Hematopoietic multipotent progenitor cell treated with erythropoietin and hydrocortisone succinate and interleukin-3 and kit ligand, for 6 days (in vitro differentiated cells): ENCODE data around the gene LASP1NB.
A peak's percentile ranks its signal among the peaks of the same experiment; 100 is the strongest.
"Not testable (repeated sequence)": the region's sequence is repeated elsewhere in the genome, so short reads cannot be mapped to it uniquely, and the experiment has no call there.

ENCODE experiments used
- DNase-seq: peaks from one replicate; pipeline ENCODE4 v3.0.0-alpha.2; 2015

The LASP1NB gene

GRCh38 chr17:38897176-38897575, 28.2 kb upstream of the LASP1NB start:
- DNase-seq: no peak

GRCh38 chr17:38897671-38898290, 27.6 kb upstream of the LASP1NB start:
- no peak for DNase-seq

DNA sequence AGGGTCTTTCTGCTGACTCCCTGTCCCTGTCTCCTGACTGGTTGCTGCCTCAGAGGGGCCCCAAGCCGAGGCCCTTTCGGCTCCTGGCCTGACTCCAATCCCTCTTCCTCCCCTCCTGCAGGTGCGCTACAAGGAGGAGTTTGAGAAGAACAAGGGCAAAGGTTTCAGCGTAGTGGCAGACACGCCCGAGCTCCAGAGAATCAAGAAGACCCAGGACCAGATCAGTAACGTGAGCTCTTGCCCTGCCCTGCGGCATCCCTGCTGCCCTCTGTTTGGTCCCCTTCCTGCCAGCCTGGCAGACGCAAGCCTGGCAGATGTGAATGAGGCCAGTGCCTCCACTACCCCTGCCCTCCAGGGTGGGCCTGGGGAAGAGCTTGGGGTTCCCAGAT, 27.1 kb upstream of the LASP1NB start:
- no peak for DNase-seq

DNA sequence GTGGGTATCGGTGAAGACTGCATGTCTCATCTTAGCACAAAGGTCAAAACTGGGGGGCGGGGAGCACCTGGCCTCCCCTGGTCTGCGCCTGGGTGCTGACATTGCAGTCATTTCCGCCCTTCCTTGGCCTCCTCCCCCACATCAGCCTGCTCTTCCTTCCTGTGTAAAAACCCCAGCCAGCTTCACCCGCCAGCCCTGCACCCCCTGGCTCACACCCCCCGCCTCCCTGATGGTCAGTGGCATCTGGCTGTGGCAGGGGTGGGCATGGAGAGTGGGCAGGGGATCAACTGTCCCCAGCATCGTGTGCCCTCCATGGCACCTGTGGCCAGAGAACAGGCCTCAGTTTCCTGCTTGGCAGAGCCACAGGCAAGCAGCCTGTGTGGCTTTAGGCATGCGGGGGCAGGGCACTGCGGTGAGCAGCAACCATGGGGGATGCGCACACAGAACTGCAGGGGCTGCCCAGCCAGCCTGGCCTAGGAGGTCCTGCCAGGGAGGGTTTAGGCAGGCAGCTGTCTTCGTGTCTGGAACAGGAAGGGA, 26.5 kb upstream of the LASP1NB start:
- DNase-seq: peak; percentile 64

DNA sequence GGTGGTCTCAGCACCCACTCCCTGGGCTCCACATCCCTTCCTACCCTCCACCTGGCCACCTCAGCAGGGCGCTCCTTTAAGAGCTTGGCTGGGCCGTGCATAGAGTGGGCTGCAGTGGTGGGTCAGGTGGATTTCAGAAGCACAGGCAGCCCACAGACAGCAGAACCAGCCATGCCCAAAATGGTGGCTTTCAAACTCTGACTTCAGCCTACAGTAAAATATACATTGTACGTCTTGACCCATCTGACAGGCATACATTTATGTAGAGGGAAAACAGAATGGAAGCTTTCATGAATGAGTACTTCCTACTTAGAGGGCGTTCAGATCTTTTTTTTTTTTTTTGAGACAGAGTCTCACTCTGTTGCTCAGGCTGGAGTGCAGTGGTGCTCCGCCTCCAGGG, 26.0 kb upstream of the LASP1NB start:
- DNase-seq: no peak

DNA sequence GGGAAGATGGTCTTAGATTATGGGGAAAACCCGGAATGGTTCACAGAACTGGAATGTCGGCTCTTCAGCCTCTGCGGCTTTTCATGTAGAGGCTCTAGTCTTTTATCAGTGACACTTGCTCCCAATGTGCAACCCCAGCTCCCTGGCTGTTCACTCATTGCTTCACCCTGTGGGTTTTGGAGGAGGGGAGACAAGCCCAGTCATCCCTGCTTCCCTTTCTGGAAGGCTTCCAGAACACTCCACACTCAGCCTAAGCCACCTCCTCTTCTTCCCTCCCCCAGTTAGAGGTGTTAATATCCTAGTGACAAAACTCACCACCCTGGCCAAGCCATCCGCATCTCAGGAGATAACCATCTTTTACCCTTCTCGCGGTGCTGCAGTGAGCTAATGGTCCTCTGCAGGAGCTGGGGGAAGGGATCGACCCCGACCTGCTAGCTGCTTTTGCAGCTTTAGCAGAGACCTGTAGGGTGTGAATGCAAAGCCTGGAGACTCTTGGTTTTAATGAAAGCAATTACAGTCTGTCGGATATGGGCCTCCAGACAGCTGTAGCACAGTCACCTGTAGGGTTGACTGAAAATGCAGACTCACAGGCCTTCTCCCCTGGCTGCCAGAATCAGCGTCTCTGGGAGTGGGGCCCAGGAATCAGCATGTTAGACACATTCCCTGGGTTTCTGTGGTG, 24.3 kb upstream of the LASP1NB start:
- peak; percentile 73 for DNase-seq

GRCh38 chr17:38903404-38903803, 22.0 kb upstream of the LASP1NB start:
- no peak for DNase-seq

GRCh38 chr17:38904892-38905291, 20.5 kb upstream of the LASP1NB start:
- DNase-seq: no peak

GRCh38 chr17:38905375-38905774, 20.0 kb upstream of the LASP1NB start:
- no peak for DNase-seq

DNA sequence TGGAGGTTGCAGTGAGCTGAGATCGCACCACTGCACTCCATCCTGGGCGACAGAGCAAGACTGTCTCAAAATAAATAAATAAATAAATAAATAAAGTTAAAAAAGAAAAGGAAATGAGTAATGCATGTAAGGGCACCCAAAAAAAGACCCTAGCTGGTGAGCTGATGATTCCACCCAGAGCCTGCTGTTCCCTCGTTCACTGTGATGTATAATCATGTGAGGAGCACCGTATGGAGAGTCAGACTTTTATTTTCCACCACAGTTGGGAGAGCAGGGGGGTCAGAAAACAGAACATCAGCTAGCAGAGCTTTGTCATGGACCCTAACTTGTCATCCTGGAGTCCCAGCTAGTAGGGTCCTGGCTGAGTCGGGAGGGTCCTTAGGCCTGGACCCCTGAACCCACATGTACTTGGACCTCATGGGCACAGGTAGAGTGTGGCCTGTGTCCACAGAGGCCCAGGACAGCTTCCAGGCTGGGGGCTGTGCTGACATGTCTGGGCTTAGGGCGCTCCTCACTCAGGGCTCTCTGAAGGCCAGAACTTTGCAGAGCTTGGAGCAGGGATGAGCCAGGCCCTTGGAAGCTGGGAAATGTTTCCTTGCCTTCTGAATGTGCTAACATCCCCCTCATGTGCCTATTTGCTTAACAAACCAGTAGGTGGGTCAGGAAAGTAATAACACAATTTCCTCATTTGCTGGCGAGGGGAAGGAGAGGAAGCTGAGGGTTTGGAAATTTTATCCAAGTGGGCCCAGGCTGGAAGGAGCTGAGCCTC, 18.8 kb upstream of the LASP1NB start:
- no peak for DNase-seq

- DNase-seq: no peak
Observed at GRCh38 chr17:38907930-38908675, 17.3 kb upstream of the LASP1NB start.

DNA sequence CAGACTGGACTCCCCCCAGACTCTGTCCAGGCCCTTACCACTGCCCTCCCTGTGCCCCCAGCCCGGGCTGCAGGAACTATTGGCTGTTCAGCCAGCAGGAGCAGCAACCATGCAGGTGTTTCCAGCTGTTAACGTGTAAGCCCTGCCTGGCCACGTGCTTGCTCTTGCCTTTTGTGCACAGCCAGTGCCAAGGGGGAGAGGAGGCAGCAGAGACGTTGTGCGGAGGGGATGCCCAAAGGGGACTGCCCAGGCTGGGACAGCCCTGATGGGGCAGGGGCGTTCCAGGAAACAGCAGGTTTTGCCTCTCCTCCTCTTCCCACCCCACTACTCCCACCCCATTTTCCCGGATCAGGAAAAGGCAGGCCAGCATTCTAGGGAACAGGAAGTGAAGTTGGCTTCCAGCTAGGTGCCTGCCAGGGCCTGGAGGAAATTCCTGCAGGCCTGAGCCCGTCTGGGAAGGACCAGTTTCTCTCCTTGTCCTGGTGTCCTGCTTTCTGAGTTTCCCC, 16.7 kb upstream of the LASP1NB start:
- no peak for DNase-seq

GRCh38 chr17:38910325-38910724, 15.1 kb upstream of the LASP1NB start:
- no peak for DNase-seq

GRCh38 chr17:38911081-38911730, 14.2 kb upstream of the LASP1NB start:
- no peak for DNase-seq

- DNase-seq: not testable (repeated sequence)
Observed at GRCh38 chr17:38911731-38912081, 13.7 kb upstream of the LASP1NB start.

GRCh38 chr17:38912221-38912813, 13.1 kb upstream of the LASP1NB start:
- no peak for DNase-seq

GRCh38 chr17:38914741-38915638, 10.4 kb upstream of the LASP1NB start:
- DNase-seq: peak; percentile 22

DNA sequence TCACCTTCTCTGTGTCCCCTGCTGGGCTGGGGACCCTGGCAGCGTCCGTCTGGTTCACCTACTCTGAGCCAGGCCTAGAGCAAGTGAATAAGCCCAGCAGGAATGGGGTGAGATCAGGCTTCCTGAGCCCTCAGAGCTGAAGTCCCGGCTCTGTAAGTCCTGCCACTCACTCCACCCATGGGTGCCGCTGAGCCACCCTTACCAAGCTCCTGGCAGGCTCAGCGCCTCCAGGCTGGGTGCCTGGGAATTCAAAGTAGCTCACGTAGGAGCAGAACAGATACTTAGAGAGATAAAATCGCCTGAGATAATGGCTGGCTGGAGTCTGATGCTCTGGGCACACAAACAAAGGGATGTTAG, 9.8 kb upstream of the LASP1NB start:
- no peak for DNase-seq

- no peak for DNase-seq
Observed at GRCh38 chr17:38916771-38917170, 8.6 kb upstream of the LASP1NB start.

- no peak for DNase-seq
Observed at GRCh38 chr17:38917259-38917658, 8.2 kb upstream of the LASP1NB start.
